EH (cell line): Measurements from ENCODE around the gene BARX1.
"Not testable (repeated sequence)": the region's sequence is repeated elsewhere in the genome, so short reads cannot be mapped to it uniquely, and the experiment has no call there.

Experiments
- DNase-seq: peaks from one replicate; pipeline ENCODE4 v3.0.0-alpha.2; 2015; ENCODE audit warnings: low read depth

BARX1 gene

DNA sequence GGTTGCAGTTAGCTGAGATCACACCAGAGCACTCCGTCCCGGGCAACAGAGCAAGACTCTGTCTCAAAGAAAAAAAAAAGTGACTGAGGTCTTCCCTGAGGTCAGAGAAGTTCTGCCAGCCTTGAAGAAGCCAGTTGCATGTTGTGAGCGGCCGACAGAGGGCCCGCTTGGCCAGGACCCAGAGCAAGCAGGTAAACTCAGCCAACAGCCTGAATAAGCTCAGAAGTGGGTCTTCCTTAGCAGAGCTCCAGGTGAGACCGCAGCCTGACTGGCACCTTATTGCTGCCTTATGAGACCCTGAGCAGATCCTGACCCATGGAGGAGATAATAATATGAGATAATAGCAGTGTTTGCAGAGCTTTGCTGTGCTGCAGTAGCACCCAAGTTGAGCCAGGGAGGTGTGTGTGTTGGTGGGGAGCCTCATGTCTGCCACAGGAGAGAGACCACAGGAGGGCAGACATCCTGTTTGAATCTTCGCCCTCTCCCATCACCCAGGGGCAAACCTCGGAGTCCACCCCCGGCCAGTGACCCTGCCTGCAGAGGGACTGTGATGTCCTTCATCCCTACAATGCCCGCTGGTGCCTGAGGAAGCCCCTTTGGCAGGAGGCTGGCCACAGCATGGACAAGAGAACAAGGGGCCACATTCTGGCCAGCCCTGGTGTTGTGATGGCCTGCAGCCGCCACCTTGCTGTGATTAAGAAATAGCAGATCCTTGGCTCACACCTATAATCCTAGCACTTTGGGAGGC is 10.8 kb upstream of the BARX1 start:
- no peak for DNase-seq

DNA sequence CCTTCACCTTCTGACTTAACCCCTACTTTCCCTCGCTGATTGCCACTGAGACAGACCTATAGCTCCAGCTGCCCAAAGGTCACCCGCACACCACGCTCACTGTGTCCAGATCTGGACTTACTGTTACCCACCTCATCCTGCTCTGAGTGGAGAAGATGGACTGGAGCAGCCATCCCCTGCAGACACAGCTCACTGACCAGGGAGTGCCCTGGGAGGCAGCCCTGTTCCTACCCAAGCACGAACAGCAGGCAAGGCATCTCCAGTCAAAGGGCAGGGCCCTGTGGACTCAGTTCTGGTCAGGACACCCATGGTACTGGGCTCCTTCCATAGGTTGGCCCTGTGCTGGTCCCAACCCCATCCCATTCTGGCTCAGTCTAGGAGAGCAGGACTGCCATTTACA is 9.5 kb upstream of the BARX1 start:
- DNase-seq, result no peak

DNA sequence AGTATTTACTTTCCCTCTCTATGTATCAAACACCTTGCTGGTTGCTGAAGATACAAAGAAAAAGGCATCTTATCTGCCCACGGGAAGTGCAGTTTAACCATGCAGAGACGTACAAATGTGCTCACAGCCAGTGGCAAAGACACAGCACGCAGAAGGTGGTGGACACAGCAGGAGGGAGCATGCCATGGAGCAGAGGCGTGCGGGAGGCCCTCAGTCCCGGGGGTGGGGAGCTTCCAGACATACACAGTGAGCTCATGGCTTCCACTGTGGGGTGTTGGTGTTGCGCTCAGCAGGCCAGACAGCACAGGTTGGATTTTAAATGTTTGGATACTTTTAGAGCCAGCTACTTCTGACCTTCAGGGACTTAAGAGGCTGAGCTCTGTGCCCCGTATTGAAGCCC is 8.8 kb upstream of the BARX1 start:
- no peak for DNase-seq

GRCh38 chr9:93963489-93963888 is 8.3 kb upstream of the BARX1 start:
- not testable (repeated sequence) for DNase-seq

- DNase-seq, result peak; percentile 78
Measured at GRCh38 chr9:93962561-93963440, 7.6 kb upstream of the BARX1 start.

DNA sequence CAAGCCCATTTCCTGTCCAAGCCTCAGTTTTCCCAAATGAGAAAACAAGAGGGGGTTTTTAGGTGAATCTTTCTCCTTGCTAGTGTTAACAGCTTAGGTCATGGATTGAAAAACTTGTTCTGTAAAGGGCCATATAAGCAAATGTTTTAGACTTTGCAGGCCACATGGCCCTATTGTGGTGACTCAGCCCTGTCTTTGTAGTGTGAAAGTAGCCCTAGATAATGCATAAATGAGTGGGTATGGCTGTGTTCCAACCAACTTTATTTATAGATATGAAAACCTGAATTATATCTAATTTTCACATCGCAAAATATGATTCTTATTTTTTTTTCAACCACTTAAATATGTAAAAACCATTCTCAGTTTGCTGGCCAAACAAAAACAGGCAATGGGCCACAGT is 6.9 kb upstream of the BARX1 start:
- no peak for DNase-seq

DNA sequence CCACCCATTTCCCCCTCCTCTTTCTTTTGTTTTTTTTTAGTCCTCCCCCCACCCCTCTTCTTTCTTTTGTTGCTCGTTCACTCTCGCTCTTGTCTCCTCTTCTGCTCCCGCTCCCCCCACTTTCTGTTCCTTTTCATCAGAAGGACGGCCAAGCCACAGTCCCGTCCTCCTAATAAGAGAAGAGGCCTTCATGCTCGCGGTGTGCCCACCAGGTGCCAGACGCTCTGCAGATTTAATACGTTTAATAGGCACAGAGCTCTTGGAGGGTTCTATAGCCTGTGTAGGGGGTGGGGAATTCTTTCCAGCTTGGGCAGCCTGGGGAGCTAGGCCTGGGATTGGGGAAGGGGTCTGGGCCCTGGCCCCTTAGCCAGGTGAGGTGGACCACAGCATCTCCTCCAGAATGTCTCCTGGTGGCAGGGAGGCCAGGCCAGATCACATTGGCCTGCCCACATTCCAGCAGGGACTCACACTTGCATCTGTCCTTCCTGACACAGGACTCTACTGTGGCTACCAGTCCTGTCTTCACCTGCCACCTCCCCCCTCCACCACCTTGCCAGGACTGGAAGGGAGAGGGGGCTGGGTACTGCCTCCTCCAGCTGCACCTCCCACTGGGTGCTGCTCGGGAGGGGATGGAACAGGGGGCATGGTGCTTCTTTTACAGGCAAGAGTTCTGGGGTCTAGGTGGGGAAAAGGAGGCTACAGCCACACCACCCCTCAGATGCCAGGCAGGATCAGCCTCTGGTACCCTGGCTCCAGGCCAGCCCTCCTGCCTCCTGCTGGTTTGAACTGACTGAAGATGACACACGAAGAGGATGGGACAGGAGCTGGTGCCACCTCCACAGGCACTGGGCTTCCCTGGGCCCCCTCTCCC is 6.1 kb upstream of the BARX1 start:
- DNase-seq, result no peak

- DNase-seq, result no peak
Measured at GRCh38 chr9:93960221-93960970, 5.2 kb upstream of the BARX1 start.

DNA sequence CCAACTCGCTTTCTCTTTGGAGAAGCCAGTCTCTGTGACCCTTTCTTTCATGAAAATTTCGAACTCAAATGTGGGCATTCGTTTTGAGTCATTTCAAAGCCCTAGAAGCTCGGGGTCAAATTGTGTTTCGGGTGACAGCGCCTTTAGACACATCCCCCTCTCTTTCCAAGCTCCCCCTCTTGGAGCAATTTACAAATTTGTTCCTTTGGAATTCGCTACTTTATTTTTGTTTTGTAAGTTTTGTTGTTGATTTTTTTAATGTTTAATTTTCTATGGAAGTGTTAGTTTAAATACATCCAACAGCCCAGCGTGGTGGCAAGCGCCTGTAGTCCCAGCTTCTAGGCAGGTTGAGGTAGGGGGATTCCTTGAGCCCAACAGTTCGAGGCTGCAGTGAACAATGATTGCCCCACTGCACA is 4.6 kb upstream of the BARX1 start:
- no peak for DNase-seq

DNA sequence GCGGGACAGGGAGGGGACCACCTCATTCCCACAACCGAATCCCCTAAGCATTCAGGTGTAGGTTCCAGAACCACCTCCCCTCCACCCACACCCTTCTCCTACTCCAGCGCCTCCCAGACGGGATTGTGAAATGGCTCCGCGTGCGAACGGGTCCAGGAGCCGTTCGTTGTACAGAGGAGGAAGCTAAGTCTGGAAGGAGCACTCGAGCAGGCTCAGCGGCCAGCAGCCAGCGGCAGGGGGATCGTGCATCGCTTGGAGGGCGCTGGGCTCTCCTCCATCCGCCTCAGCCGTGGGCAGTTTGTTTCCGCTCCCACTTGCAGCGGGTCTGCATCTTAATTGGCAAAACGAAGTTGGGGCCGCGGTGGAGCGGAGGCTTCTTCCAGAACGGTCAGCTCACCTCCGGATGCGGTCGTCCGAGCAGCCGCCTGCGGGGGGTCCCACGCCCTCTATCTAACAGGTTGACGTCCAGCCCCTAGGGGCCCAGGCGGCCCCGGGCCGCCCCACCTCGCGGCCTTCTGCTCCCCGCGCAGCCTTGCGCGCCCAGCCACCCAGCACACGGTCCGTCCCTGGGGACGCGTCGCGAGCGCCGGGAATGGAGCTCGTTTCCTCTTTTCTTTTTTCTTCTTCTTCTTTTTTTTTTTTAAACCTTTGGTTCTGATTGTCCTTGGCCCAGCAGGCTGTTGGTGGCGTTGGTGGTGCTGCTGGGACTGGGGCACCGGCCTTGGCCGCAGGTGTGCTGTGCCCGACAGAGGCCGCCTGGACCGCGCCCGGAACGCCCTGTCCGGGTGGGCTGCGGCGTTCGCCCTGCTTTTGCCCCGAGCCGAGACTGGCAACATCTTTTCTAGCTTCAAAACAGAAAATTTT is 3.9 kb upstream of the BARX1 start:
- peak; percentile 32 for DNase-seq

DNA sequence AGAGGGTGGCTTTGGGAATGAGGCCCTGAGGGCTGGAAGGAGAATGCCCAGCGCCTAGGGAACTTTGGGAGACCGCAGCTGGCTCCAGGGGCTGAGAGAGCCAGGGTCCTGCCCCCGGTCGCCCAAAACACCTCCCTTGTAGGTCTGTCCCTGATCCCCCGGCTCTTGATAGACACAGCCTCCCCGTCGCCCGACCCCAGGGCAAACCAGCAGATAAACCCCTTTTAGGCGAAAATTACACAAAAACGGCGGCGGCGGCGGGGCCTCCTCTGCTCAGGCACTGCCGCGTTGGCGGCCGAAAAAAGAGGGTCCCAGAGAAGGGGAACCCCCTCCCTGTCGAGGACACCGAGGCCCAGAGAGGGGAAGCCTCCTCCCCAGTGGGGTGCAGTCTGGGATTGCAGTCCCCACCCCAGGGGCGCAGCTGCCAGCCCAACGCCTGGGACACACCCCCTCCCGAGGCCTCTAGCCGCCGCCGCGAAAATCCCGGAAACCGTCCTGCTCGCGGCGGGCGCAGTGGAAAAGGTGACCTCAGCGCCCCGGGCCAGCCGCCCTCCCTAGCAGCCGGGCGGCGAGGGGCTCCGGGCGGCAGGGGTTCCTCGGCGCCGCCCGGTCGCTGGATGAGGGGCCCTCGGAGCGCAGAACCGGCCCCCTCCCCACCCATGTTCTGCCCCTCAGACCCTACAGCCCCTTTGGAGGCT is 3.1 kb upstream of the BARX1 start:
- DNase-seq, result no peak

- DNase-seq, result no peak
Measured at GRCh38 chr9:93955981-93956784, 1.0 kb upstream of the BARX1 start.

DNA sequence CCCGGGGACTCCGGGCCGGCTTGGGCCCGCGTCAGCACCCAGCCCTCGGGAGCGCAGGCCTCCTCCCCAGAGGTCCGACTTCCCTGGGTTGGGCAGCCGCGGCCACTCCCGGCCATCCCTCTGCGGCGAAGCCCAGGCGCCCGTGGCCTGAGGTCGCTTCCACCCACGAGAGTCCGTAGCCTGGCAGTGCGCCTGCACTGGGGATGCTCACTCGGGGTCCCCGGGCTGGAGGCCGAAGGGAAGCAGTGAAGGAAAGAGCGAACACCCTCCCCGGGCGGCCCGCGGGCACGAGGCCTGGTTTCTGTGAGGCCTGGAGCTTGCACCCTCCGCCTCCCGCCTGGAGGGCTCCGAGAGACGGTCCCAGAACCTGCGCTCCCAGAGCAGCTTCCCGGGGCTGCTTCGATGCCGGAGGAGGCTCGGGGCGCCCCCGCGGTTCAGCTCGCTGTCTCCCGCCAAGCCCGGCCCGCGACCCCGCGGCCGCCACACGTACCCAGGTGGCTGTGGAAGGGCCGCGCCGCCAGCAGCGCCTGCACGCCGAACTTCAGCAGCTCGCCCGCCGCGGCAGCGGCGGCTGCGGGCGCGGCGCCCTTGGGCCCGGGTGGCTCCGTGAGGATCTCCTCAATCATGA is 607 bp downstream of the BARX1 start:
- DNase-seq, result no peak

DNA sequence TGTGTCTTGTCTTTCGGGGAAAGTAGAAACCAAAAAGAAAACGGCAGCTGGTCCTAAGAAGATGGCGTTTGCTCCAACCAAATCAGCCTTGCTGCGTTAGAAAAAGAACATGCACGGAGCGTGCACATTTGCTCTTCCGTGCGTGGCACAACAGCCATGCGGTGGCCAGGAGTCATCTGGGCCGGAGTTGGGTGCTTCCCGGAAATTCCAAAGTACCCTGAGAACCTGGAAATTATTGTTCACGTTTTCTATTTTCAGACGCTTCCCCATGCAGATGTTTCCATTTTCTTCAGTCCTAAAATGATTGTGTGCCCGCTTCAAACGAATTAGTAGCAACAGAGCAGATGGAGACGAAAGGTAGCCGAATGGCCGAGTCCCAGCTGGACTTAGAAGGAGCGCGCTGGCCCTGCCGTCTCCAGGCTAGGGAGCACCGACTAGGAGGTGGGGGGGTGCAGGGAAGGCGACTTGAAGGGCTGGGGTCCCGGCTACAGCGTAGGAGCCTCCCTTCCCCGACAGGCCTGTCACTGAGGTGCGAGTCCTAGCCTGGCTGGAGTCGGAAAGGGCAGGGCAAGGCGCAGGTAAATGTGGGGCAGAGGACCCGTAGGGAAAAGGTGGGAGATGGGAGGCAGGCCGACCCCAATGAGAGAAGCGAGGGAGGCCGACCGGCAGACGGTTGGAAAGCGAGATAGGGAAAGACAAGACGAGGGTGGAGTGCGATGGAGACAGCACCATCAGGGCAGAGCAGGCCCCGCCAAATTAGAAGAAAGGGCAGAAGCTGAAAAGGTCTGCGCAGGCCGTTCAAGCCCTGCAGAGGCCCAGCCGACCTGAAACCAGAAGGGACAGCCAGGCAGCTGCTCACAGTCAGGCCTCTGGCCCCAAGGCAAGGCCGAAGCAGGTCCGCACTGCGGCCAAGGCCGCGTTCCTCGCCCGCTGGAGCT is 1.4 kb downstream of the BARX1 start:
- no peak for DNase-seq

DNA sequence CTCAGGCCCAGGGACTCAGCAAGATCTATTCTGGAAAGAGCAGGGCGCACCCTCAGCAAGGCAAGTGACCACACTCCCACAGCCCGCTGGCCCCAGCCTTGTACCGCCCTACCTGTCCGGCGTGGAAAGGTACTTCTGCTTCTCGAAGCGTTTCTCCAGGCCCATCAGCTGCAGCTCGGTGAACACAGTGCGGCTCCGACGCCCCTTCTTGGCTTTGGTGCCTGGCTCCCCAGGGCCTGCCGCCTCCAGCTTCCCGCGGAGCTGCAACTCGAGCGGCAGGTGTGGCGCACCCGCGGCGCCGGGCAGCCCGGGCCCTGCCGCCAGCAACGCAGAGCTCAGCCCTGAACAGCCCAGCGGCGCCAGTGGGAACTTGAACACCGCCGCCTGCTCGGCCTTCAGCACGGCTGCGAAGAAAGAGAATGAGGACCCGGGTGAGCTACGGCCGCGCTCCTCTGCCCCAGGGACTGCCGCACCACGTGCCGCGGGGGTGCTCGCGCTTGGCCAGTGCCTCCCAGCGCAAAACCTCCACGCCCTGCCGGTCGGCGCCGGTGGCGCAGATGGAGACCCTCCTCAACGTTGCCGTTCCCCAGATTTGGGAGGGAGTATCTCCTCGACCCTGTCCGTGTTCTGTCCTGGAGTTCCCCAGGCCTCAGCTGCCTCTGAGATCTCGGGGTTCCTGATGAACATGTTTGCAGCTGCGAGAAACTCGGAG is 2.2 kb downstream of the BARX1 start:
- no peak for DNase-seq

DNA sequence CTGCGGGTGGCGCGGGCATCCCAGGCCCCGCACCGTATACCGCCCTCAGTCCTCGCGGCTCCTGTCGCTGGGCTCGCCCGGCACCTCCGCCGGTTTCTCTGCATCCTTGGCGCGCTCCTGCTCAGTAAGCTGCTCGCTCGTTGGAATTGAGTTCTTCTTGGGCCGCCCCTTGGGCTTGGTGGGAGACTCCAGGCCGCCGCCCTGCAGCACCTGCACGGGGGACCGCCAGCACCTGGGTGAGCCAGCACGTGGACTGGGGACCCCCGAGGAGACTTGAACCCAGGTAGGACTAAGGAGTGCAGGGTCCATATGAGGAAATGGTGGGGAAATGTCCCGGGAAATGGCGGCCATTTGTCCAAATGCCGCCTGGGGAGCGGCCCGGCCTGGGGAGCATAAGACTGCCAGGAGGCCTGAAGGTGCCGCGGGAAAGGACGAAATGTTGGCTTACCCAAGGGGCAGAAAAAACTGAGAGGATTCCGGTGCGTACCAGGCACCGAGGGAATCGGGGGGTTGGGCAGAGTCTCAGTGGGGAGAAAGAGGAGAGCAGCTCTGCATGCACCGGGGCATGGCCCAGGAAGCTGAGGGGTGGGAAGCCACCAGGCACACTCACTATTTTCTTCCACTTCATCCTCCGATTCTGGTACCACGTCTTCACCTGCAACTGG is 2.9 kb downstream of the BARX1 start:
- no peak for DNase-seq
